Cerebellar cortex (tissue), 1 donor: Measurements from ENCODE around the gene ZSWIM1.
"Not testable (repeated sequence)": the region's sequence is repeated elsewhere in the genome, so short reads cannot be mapped to it uniquely, and the experiment has no call there.

Experiments used
- DNase-seq: peaks from one replicate; pipeline ENCODE4 v3.0.0-alpha.2; 2015; ENCODE audit warnings: low spot score

ZSWIM1 gene

DNA sequence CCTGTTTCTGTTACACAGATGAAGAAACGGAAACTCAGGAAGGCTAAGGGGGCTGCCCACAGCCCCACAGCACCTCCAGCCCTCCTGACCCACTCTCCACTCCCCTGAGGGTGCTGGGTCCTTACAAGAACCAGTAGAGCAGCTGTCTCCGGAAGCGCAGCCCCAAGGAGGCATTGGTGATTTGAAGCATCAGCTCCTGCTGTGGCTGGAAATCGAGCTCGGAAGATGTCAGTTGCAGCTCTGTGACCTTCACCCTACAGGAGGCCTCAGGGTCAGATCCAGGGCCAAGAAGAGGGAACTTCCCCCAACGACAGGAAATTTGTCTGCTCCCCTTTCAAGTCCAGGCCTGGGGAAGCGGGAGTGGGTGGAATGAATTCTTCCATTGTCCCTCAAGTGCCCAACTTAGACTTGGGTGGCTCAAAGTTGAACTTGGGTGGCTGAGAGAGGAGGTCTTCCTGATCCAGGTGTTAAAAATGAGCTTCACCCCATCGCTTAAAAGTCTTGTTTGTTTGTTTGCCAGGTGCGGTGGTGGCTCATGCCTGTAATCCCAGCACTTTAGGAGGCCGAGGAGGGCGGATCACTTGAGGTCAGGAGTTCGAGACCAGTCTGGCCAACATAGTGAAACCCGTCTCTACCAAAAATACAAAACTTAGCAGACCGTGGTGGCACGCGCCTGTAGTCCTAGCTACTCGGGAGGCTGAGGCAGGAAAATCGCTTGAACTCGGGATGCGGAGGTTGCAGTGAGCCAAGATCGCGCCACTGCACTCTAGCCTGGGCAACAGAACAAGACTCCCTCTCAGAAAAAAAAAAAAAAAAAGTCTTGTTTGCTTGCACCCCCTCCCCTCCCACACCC is 29.0 kb downstream of the ZSWIM1 start:
- DNase-seq: no peak

DNA sequence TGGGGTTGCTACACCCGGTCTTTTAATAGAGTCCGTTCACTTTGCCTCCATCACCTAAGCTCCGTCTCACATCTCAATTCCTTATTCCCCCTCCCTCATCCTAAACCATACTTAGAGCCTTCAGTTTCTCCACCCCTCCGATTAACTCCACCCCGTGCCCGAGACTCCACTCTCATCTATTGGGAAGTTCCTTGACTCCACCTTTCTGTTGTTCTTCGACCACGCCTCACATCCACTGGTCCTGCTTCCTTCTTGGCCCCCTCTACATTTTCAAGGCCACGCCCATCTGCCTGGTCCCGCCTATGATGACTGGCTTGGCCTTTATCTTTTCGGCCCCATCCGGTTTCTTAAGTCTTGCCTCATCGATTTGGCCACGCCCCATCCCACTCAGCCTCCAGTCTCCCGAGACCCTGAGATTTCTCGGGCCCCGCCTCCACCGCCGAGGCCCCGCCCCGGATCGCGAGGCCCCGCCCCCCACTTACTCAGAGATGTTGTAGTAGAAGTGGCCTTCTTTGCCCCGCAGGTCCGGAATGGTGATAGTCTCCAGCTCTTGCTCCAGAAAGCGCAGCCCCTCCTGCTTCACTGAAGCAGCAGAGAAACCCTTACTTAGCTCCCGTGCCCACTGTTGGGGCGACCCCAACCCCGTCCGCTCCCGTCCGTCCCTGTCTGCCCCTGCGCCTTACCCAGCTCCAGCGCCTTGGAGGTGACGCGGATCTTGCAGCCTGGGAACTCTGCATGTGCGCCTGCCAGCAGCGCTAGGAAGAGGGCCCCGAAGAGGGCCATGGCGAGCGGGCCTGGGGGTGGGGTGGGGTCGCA is 29.9 kb downstream of the ZSWIM1 start:
- peak; percentile 97 for DNase-seq

DNA sequence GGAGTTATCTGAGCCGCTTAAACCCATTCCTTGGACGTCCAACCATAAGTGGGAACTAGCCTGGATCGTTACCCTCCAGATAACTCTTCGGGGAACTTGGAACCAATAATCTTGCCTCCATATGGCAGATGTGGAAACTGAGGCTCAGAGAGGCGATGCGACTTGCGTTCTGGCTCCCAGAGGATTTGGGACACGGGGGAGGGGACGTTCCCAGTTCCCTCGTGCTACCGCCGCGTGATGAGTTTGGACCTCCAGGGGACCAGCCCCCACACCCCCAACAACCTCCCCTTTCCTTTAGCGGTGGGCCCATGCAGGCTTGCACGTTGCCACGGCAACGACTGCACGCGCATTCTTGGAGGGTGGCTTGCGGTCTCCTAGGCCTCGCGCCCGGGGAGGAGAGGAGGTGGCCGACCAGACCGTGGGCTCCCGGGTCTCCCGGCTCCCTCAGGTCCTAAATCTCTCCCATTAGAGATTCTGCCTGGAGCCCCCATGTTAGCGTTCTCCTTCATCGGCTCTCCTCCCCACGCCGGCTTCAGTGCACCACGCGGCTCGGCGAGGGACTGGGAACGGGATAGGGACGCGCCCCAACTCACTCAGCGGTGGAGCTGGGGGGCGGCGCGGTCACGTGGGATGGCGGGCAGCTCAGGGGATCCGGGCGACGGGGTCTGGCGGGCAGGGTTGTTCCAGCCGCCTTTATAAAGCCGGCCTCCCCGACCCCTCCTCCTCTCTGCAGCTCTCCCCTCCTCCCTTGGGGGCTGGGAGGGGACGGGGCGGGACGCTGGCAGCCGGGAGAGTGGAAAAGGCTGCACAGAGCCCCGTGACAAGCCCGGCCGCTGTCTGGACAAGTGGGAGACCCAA is 30.7 kb downstream of the ZSWIM1 start, which contains the start of gene PLTP:
TSS of gene PLTP (minus strand) at position 670 of the 858 bp plus-strand sequence. CDS start 703 bp downstream, outside the sequence.
- DNase-seq: peak; percentile 67

DNA sequence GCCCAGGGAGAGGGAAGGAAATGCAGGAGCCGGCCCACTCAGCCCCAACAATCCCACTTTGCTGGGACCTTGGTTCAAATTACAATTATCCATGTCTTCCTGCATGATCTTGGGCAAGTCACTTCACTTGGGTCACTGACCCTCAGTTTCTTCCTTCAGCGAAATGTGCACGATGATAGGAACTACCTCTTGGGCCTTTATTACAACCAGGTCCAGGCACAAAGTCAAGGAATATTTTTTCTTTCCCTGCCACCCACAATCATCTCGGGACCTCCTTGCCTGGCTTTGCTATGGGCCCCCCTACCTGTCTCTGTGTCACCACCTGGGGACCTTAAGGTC is 31.3 kb downstream of the ZSWIM1 start:
- DNase-seq: no peak

DNA sequence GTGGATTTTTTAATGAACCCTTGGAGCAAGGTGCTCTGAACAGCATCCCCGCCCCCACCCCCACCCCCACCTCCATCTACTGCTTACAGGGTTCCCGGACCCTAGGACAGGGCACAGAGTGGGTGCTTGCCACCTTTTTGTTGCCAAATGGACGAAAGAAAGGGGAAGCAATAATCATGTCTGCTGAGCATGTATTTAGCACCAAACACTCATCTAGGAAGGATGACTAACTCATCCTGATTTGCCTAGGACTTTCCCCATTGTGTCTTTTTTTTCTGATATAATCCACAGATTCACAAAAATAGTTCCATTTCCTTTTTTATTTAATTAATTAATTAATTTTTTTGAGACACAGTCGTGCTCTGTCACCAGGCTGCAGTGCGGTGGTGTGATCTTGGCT is 32.1 kb downstream of the ZSWIM1 start:
- no peak for DNase-seq

DNA sequence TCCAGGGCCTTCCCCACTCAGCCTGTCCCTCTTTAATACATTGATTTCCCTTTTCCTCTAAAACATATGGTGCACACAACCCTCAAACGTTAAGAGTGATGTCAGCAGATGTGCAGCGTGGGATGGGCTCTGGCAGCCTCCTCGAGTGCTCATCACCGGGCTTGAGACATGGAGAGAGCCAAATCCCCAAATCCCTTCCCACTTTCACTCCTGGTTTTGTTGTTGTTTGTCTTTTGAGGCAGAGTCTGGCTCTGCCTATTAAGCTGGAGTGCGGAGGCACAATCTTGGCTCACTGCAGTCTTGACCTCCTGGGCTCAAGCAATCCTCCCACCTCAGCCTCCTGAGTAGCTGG is 36.7 kb downstream of the ZSWIM1 start:
- DNase-seq: no peak

DNA sequence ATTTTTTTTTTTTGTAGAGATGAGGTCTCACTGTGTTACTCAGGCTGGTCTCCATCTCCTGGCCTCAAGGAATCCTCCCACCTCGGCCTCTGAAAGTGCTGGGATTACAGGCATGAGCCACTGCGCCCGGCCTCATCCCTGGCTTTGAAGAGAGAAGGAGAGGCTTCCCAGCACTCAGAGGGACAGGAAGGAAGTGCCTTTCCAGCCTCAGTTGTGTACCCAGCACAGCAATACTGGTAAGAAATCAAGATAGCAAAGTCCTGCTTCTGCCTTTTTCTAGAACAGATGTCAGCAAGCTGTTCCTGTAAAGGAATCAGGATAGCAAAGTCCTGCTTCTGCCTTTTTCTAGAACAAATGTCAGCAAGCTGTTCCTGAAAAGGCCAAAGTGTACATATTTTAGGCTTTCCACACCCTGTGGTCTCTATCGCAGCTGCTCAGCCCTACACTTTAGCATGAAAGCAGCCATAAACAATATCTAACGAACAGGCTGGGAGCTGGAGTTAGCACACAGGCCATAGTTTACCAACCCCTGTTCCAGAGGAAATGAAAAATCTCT is 37.2 kb downstream of the ZSWIM1 start:
- DNase-seq: no peak

DNA sequence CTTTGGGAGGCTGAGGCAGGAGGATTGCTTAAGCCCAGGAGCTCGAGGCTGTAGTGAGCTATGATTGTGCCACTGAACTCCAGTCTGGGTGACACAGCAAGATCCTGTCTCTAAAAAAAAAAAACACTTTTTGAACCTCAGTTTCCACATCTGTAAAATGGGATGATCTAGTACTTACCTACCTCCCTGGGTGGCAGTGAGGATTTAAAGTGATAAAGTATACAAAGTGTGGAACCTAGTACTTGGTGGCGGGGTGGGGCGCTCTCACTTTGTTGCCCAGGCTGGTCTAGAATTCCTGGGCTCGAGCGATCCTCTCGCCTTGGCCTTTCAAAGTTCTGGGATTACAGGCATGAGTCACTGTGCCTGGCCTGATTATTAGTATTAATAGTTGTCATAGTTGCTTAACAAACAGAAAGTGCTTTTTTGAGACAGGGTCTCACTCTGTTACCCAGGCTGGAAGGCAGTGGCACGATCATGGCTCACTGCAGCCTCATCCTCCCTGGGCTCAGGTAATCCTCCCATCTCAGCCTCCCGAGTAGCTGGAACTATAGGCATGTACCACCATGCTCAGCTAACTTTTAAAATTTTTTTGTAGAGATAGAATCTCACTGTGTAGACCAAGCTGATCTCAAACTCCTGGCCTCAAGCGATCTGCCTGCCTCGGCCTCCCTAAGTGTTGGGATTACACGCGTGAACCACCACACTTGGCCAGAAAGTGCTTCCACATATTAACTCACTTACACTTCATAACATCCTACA is 37.9 kb downstream of the ZSWIM1 start:
- no peak for DNase-seq

DNA sequence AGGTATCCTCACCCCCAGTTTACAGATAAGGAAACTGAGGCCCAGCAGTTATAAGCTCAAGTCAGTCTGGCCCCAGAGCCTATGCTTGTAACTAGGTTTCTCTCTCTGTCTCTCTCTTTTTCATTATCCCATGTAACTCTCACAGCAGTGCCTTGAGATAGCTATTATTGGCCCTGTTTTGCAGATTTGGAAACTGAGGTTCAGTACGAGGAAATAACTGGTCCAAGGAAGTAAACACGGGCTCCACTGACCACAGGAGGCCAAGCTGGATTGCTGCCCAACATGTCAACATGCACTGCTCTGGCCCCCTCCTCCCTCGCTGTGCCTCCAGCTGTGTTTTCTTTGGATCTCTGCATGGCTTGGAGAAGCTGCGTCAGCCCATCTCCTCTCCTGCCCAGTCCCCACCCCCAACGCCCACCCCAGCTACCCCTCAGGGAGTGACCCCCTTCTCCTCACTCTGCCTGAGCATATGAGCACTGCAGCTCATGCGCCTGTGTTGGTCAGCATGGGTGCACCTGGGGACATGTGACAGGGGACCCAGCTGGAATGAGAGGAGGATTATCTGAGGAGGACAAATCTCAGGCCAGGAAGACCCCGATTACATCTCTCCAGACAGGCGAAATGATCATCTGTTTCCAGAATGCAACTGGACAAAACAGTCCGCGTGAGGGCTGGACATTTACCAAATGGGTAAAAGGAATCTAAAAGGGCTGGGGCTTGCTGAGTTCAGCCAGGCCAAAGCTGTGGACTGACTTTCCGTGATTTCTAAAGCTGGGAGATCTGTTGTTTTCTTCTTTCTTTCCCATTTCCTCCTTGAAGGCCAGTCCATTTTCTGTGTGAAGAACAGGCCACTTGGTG is 38.7 kb downstream of the ZSWIM1 start:
- no peak for DNase-seq

DNA sequence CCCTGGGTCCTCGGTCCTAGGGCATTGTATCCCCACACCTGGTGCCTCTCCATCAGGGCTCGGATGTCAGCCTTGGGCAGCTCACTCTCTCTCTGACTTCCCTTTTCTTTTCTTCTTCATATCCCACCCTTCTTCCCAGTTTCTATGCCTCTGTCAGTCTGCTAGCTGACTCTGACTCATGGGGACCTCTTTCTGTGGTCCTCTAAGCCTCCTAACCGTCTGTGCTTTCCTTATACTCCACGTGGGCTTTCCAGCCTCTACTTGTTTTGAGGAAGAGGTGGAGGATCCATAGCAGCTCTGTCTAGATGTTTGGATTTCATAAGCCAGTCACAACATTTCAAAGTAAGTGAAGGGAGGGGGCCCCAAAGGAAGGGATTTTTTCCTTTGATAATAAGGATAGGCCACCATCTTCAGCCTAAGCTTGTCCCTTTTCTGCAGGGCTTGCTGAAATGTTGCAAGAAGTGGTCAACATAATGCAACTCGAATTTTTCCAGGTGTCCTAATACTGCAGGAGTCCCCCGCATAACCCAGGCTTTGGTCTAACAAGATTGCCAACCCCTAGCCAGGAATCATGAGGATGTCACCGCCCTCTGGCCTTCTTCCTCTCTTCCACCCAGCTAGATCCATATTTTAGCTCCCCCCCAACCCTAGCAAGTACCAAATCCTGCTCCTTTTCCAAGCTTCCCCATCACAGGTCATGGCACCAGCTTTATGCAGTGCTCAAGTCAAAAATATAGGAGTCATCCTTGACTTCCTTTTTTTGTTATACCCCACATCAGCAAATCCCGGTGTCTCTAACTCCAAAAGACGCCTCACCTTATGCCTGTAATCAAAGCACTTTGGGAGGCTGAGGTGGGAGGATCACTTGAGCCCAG is 39.7 kb downstream of the ZSWIM1 start:
- no peak for DNase-seq

DNA sequence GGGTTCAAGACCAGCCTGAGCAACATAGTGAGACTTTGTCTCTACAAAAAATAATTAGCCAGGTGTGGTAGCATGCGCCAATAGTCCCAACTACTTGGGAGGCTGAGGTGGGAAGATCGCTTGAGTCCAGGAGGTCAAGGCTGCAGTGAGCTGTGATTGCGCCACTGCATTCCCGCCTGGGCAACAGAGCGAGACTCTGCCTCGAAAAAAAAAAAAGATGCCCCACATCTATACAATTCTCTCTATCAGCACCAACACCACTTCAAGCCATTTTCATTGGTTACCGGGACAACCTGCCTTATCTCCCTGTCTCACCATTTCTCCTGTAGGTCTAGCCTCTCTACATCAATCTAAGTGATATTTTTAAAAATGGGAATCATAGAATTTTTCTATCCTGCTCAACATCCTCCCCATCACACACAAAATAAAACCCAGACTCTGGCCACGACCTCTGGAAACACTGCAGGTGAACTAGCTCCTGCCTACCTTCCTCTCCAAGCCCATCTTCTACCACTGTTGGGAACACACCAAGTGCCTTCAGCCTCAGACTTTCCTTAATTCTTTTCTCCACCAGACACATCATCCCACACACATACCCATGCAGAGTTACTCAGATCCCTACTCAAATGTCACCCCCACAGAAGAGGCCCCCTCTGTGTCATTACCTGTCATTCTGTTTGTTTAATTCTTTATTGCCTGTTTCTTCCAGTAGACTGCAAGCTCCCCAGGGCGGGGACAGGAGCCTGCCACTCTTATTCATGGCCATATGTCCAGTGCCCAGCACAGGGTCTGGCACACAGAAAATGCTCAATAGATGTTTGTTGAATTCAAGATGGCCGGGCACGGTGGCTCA is 40.5 kb downstream of the ZSWIM1 start:
- DNase-seq: no peak

DNA sequence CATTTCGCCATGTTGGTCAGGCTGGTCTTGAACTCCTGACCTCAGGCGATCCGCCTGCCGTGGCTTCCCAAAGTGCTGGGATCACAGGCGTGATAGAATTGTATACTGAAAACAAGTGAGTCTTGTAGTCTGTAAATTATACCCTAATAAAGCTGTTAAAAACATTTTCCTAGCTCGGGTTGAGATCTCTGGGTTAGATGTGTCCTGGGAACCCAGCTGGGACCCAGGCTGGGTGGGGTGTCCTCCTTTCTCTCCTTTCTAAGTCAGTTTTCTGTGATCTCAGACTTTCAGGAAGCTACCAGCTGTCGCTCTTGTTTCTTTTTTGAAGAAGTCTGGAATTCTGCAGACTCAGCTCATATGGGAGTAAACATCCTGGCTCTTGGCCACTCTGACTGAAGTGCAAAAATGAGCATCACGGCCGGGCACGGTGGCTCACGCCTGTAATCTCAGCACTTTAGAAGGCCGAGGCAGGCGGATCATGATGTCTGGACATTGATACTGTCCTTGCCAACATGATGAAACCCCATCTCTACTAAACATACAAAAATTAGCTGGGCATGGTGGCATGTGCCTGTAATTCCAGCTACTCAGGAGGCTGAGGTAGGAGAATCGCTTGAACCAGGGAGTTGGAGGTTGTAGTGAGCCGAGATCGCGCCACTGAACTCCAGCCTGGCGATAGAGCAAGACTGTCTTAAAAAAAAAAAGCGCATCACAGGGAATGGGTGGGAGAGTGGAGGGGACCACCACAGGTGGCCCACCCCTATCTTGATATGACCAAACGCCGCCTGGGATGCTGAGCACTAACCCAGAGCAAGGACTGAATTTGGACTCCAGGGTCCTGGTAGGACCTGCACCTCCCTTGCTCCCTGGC is 43.6 kb downstream of the ZSWIM1 start:
- DNase-seq: no peak

DNA sequence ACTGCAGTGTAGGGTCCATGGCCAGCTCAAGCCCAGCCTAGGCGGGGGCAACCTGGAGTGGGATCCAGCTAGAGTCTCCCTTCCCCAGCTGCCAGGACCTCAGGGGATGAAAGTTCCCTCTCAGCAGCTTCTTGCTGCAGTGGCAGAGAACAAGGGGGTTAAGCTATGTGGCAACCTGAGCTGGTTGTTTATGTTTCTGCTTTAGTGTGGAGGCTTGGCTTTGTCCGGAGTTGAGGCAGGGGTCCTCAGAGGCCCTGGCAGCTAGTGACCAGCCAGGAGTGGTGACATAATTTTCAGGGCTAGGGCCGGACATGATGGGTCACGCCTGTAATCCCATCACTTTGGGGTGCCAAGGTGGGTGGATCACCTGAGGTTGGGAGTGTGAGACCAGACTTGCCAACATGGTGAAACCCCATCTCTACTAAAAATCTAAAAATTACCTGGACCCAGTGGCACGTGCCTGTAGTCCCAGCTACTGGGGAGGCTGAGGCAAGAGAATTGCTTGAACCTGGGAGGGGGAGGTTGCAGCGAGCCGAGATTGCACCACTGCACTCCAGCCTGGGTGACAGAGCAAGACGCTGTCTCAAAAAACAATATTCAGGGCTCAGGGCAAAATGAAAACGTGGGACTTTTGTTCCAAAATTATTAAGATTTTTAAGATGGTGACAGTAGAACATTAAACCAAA is 44.9 kb downstream of the ZSWIM1 start:
- no peak for DNase-seq

DNA sequence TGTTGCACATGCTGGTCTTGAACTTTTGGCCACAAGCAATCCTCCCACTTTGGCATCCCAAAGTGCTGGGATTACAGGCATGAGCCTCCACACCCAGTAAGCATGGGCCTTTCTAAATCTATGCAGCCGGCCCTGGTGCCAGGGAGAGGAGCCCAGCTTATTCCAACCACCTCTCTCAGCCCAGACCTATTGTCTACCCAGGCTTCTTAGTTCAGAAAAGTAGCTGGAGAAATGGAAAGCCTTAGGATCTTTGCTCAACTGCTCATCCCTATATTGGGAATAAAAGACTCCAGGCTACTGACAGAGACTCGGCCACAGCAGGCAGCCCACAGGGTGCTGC is 45.7 kb downstream of the ZSWIM1 start:
- DNase-seq: no peak

DNA sequence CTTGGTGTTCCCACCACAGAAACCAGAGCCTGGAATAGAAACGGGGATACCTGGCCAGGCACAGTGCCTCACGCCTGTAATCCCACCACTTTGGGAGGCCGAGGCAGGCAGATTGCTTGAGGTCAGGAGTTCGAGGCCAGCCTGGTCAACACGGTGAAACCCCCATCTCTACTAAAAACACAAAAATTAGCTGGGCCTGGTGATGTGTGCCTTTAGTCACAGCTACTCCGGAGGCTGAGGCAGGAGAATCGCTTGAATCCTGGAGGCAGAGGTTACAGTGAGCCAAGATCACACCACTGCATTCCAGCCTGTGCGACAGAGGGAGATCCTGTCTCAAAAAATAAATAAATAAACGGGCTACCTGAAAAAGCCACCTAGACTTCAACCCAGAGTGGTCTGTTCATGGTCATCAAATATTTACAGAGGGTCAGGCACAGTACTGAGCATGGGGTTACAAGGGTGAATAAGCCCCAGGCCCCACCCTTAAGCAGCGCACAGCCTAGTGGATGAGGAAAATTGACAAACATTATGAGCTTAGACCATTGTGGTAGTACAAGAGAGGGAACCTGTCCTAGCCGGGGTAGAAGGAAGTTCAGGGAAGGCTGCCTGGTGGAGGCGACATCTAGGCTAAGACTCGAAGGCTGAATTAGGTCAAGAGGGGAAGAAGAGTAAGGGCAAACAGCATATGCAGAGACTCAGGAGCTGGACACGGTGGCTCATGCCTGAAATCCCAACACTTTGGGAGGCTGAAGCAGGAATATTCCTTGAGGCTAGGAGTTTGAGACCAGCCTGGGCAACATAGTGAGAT is 46.2 kb downstream of the ZSWIM1 start:
- DNase-seq: no peak

DNA sequence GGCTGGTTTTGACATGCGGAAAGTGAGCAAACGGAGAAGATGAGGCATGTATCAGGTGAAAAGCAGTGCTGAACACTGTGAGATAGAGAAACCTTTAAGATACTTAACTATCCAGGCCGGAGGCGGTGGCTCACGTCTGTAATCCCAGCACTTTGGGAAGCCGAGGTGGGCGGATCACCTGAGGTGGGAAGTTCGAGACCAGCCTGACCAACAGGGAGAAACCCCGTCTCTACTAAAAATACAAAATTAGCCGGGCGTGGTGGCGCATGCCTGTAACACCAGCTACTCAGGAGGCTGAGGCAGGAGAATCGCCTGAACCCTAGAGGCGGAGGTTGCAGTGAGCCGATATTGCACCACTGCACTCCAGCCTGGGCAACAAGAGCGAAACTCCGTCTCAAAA is 50.7 kb downstream of the ZSWIM1 start:
- DNase-seq: not testable (repeated sequence)
